OCI-LY3 (cell line): ENCODE measurements around the gene CAMTA1.

Source experiments
- H2AFZ ChIP-seq: fragments of 200-600, 300-600 bp; shearing (Covaris generic); 2 replicates; pipeline ENCODE4 v1.6.0; 2014; ENCODE audit warnings: antibody characterized with exemption, low read depth, low read length
- H3K27ac ChIP-seq: fragments of 200-600, 300-600 bp; sonication (generic); 2 replicates; pipeline ENCODE4 v1.5.1; 2014; ENCODE audit warnings: mild to moderate bottlenecking, low read length, moderate library complexity, mixed read lengths
- H3K27me3 ChIP-seq: fragments of 200-600, 300-600 bp; sonication (generic); 2 replicates; pipeline ENCODE4 v1.6.1; 2014; ENCODE audit warnings: low read depth, low read length, mixed read lengths
- H3K36me3 ChIP-seq: fragments of 200-600, 300-600 bp; sonication (generic); replicated peaks from 2 replicates; pipeline ENCODE3; 2014; ENCODE audit warnings: low read depth, low read length, mixed read lengths
- H3K4me1 ChIP-seq: fragments of 300-600, 200-600 bp; sonication (generic); 2 replicates; pipeline ENCODE4 v1.6.1; 2014; ENCODE audit warnings: low read length, mixed read lengths
- H3K4me2 ChIP-seq: fragments of 200-600, 300-600 bp; sonication (generic); 2 replicates; pipeline ENCODE4 v1.6.1; 2014; ENCODE audit warnings: low read length, mixed read lengths
- H3K4me3 ChIP-seq: fragments of 300-600, 200-600 bp; sonication (generic); 2 replicates; pipeline ENCODE4 v1.5.1; 2014; ENCODE audit warnings: antibody characterized with exemption, mild to moderate bottlenecking, low read length, moderate library complexity
- H3K79me2 ChIP-seq: fragments of 300-600, 200-600 bp; shearing (Covaris generic); 2 replicates; pipeline ENCODE4 v1.6.1; 2014; ENCODE audit warnings: mild to moderate bottlenecking, low read length, mixed read lengths
- H3K9ac ChIP-seq: fragments of 300-600, 200-600 bp; shearing (Covaris generic); 2 replicates; pipeline ENCODE4 v1.6.0; 2014; ENCODE audit warnings: mild to moderate bottlenecking, low read length, moderate library complexity
- H3K9me3 ChIP-seq: fragments of 200-600, 300-600 bp; shearing (Covaris generic); 2 replicates; pipeline ENCODE4 v1.6.1; 2014; ENCODE audit warnings: low read length, mixed read lengths; ENCODE audit not compliant: insufficient read depth
- H4K20me1 ChIP-seq: fragments of 200-600, 300-600 bp; sonication (generic); 2 replicates; pipeline ENCODE4 v1.6.1; 2016; ENCODE audit warnings: low read length, mixed read lengths; ENCODE audit not compliant: insufficient read depth
- CTCF ChIP-seq: fragments of 200-600, 300-600 bp; sonication (generic); IDR thresholded peaks from 2 replicates; pipeline ENCODE4 v1.5.1; 2014; ENCODE audit warnings: antibody characterized with exemption, low read length, low read depth
- EZH2phosphoT487 ChIP-seq: fragments of 200-600 bp; shearing (Covaris generic); IDR thresholded peaks from 2 replicates; pipeline ENCODE4 v1.6.1; 2018; ENCODE audit warnings: antibody characterized with exemption, mixed run types, low read depth

Gene CAMTA1

GRCh38 chr1:7298145-7298544 is 512.9 kb downstream of the CAMTA1 start:
- peaks cover 40% of the 10 kb centered on the region for H3K4me1 ChIP-seq
- H3K4me2 ChIP-seq = no peak overlapping the region
- H3K4me3 ChIP-seq = no peak overlapping the region
- TF ChIP-seq CTCF (no peak), EZH2phosphoT487 (no peak)
- no peak overlapping the region for H2AFZ ChIP-seq
- H3K27me3 ChIP-seq = no peaks in the 10 kb centered on the region
- no peak overlapping the region for H3K9ac ChIP-seq
- H3K79me2 ChIP-seq = no peaks in the 10 kb centered on the region
- H4K20me1 ChIP-seq = no peaks in the 10 kb centered on the region
- no peaks in the 10 kb centered on the region for H3K36me3 ChIP-seq
- H3K9me3 ChIP-seq = no peaks in the 10 kb centered on the region
- H3K27ac ChIP-seq = no peak overlapping the region

- Histone ChIP-seq H3K27me3 (no peaks in the 10 kb centered on the region), H3K9me3 (no peaks in the 10 kb centered on the region), H3K9ac (no peak overlapping the region), H3K4me3 (no peak overlapping the region), H3K27ac (no peak overlapping the region), H2AFZ (no peak overlapping the region), H3K4me1 (peaks cover 43% of the 10 kb centered on the region), H4K20me1 (no peaks in the 10 kb centered on the region), H3K4me2 (no peak overlapping the region), H3K79me2 (no peaks in the 10 kb centered on the region), H3K36me3 (no peaks in the 10 kb centered on the region)
- TF ChIP-seq EZH2phosphoT487 = no peak
- TF ChIP-seq CTCF = no peak
These were observed 513.5 kb downstream of the CAMTA1 start for GRCh38 chr1:7298749-7299151.

GRCh38 chr1:7299329-7299799 is 514.1 kb downstream of the CAMTA1 start:
- no peak overlapping the region for H3K27ac ChIP-seq
- no peak for TF ChIP-seq EZH2phosphoT487
- no peak for TF ChIP-seq CTCF
- peaks cover 38% of the 10 kb centered on the region for H3K4me1 ChIP-seq
- no peaks in the 10 kb centered on the region for H3K9me3 ChIP-seq
- no peak overlapping the region for H3K4me2 ChIP-seq
- H2AFZ ChIP-seq = no peak overlapping the region
- no peaks in the 10 kb centered on the region for H3K79me2 ChIP-seq
- no peak overlapping the region for H3K9ac ChIP-seq
- H3K4me3 ChIP-seq = no peak overlapping the region
- H4K20me1 ChIP-seq = no peaks in the 10 kb centered on the region
- H3K36me3 ChIP-seq = no peaks in the 10 kb centered on the region
- no peaks in the 10 kb centered on the region for H3K27me3 ChIP-seq

- TF ChIP-seq CTCF (no peak), EZH2phosphoT487 (no peak)
- Histone ChIP-seq H3K27ac (no peak overlapping the region), H4K20me1 (no peaks in the 10 kb centered on the region), H3K4me2 (no peak overlapping the region), H3K27me3 (no peaks in the 10 kb centered on the region), H3K4me3 (no peak overlapping the region), H3K4me1 (peaks cover 33% of the 10 kb centered on the region), H3K79me2 (no peaks in the 10 kb centered on the region), H3K9me3 (no peaks in the 10 kb centered on the region), H3K9ac (no peak overlapping the region), H2AFZ (no peak overlapping the region), H3K36me3 (no peaks in the 10 kb centered on the region)
These were observed 514.7 kb downstream of the CAMTA1 start for GRCh38 chr1:7299994-7300393.
